H1 (cell line): ENCODE data around the gene HOXB3. TPM values are rescaled to one million over a fixed set of nuclear protein-coding genes. Genes with fewer than 3 reads are reported as not detected.

Source experiments
- CTCF ChIA-PET: fragments of 300-600 bp; sonication (Branson Sonifier 250); formaldehyde crosslinking; loops from one replicate; lab custom pipeline; 2021; ENCODE audit not compliant: partially characterized antibody; lab: Charles Lee
- POLR2A ChIA-PET: fragments of 300-600 bp; sonication (Branson Sonifier 250); formaldehyde crosslinking; loops from one replicate; lab custom pipeline; 2021; ENCODE audit warnings: inconsistent platforms; ENCODE audit not compliant: partially characterized antibody; lab: Charles Lee
- DNase-seq, 2 experiments: peaks; one replicate each; pipeline versions ENCODE4 v3.0.0 to v3.0.0-alpha.2; 2010 to 2022; ENCODE audit warnings: low spot score in 2 of 2, low read depth in 1 of 2, mixed read lengths in 1 of 2
- FAIRE-seq: peaks from 2 replicates; lab custom pipeline; 2011; peaks lifted over from hg19 to GRCh38; lab: Jason Lieb, UNC
- H2AFZ ChIP-seq: 2 replicates; pipeline ENCODE4 v1.8.1; 2012; ENCODE audit warnings: low read length, inconsistent platforms
- H2AK5ac ChIP-seq: 2 replicates; pipeline ENCODE4 v1.6.1; 2013; ENCODE audit warnings: low read depth, low read length
- H2BK120ac ChIP-seq: replicated peaks from 2 replicates; pipeline ENCODE3; 2013; ENCODE audit warnings: low read depth, low read length, inconsistent platforms
- H2BK12ac ChIP-seq: 2 replicates; pipeline ENCODE4 v1.6.1; 2013; ENCODE audit warnings: low read depth, low read length
- H2BK15ac ChIP-seq: 2 replicates; pipeline ENCODE4 v1.6.1; 2013; ENCODE audit warnings: low read length
- H2BK20ac ChIP-seq: 2 replicates; pipeline ENCODE4 v1.6.1; 2013; ENCODE audit warnings: low read length
- H2BK5ac ChIP-seq: 2 replicates; pipeline ENCODE4 v1.6.1; 2013; ENCODE audit warnings: low read depth, low read length
- H3K14ac ChIP-seq: 2 replicates; pipeline ENCODE4 v1.6.1; 2013; ENCODE audit warnings: inconsistent platforms; ENCODE audit not compliant: insufficient read length
- H3K18ac ChIP-seq: 2 replicates; pipeline ENCODE4 v1.6.1; 2013; ENCODE audit warnings: low read length; ENCODE audit errors: extremely low read depth
- H3K23ac ChIP-seq: 2 replicates; pipeline ENCODE4 v1.6.1; 2013; ENCODE audit warnings: inconsistent platforms; ENCODE audit not compliant: insufficient read length
- H3K23me2 ChIP-seq: 2 replicates; pipeline ENCODE4 v1.6.1; 2013; ENCODE audit warnings: low read depth, low read length
- H3K27ac ChIP-seq: 2 replicates; pipeline ENCODE4 v1.6.1; 2011; ENCODE audit warnings: low read depth, low read length, inconsistent platforms
- H3K27me3 ChIP-seq, 4 experiments: replicated peaks in 1 of 4; 1 replicate in 1 of 4; 2 replicates in 3 of 4; pipeline versions ENCODE4 v1.6.1 to v1.8.1; 2011 to 2013; ENCODE audit warnings: low read length in 3 of 4, mild to moderate bottlenecking in 3 of 4, inconsistent platforms in 2 of 4, mixed read lengths in 2 of 4, moderate library complexity in 1 of 4; ENCODE audit not compliant: control insufficient read depth in 3 of 4, insufficient read depth in 3 of 4; ENCODE audit errors: extremely low read depth in 1 of 4
- H3K36me3 ChIP-seq, 4 experiments: 2 replicates each; pipeline versions ENCODE4 v1.6.1 to v1.8.1; 2011 to 2013; ENCODE audit warnings: mild to moderate bottlenecking in 4 of 4, low read length in 3 of 4, moderate library complexity in 2 of 4, control low read depth in 1 of 4, inconsistent platforms in 1 of 4; ENCODE audit not compliant: insufficient read depth in 4 of 4, control insufficient read depth in 2 of 4
- H3K4ac ChIP-seq: replicated peaks from 2 replicates; pipeline ENCODE3; 2013; ENCODE audit warnings: low read length, low read depth, mixed read lengths, inconsistent platforms; ENCODE audit not compliant: insufficient read length
- H3K4me1 ChIP-seq, 4 experiments: replicated peaks in 1 of 4; 1 replicate in 1 of 4; 2 replicates in 3 of 4; pipeline versions ENCODE4 v1.6.1 to v1.8.1; 2011 to 2013; ENCODE audit warnings: low read length in 3 of 4, inconsistent platforms in 2 of 4, mixed read lengths in 1 of 4; ENCODE audit not compliant: insufficient read depth in 4 of 4, control insufficient read depth in 3 of 4
- H3K4me2 ChIP-seq, 2 experiments: 2 replicates each; pipeline versions ENCODE4 v1.6.1 to v1.8.1; 2011 to 2013; ENCODE audit warnings: low read depth in 2 of 2, low read length in 2 of 2, control low read depth in 1 of 2, inconsistent platforms in 1 of 2, mild to moderate bottlenecking in 1 of 2; ENCODE audit not compliant: insufficient read depth in 1 of 2
- H3K4me3 ChIP-seq, 4 experiments: fragments of 200-600, 300-600 bp in 1 of 4; sonication (generic), shearing (Covaris generic), sonication (Bioruptor Twin) in 1 of 4; 2 replicates each; pipeline versions ENCODE4 v1.5.1 to v1.8.1; 2011 to 2016; ENCODE audit warnings: low read length in 4 of 4, low read depth in 3 of 4, control low read depth in 2 of 4, inconsistent platforms in 2 of 4, mild to moderate bottlenecking in 2 of 4, mixed read lengths in 1 of 4, moderate library complexity in 1 of 4; ENCODE audit not compliant: insufficient read depth in 2 of 4; ENCODE audit errors: extremely low read depth in 1 of 4
- H3K56ac ChIP-seq: replicated peaks from 2 replicates; pipeline ENCODE3; 2013; ENCODE audit warnings: low read depth, mild to moderate bottlenecking, mixed read lengths, low read length, inconsistent platforms; ENCODE audit not compliant: insufficient read length
- H3K79me1 ChIP-seq: 2 replicates; pipeline ENCODE4 v1.6.1; 2013; ENCODE audit warnings: low read depth, low read length, control low read depth
- H3K79me2 ChIP-seq, 2 experiments: 2 replicates each; pipeline versions ENCODE4 v1.6.1 to v1.8.1; 2012 to 2013; ENCODE audit warnings: low read length in 2 of 2, mild to moderate bottlenecking in 2 of 2, inconsistent platforms in 1 of 2; ENCODE audit not compliant: insufficient read depth in 2 of 2, control insufficient read depth in 1 of 2
- H3K9ac ChIP-seq, 4 experiments: replicated peaks in 1 of 4; 1 replicate in 1 of 4; 2 replicates in 3 of 4; pipeline versions ENCODE4 v1.6.1 to v1.8.1; 2011 to 2013; ENCODE audit warnings: low read depth in 3 of 4, low read length in 3 of 4, control low read depth in 2 of 4, mild to moderate bottlenecking in 2 of 4, moderate library complexity in 2 of 4, inconsistent platforms in 1 of 4; ENCODE audit errors: extremely low read depth in 1 of 4
- H3K9me3 ChIP-seq, 2 experiments: 2 replicates each; pipeline versions ENCODE4 v1.6.1 to v1.8.1; 2012 to 2013; ENCODE audit warnings: mild to moderate bottlenecking in 2 of 2, moderate library complexity in 2 of 2, control low read depth in 1 of 2, inconsistent platforms in 1 of 2, low read depth in 1 of 2, low read length in 1 of 2, mixed read lengths in 1 of 2; ENCODE audit not compliant: insufficient read depth in 2 of 2
- H4K20me1 ChIP-seq, 2 experiments: replicated peaks in 1 of 2; 2 replicates each; pipeline versions ENCODE3 to v1.8.1; 2011 to 2013; ENCODE audit warnings: inconsistent platforms in 2 of 2, low read length in 2 of 2, mild to moderate bottlenecking in 1 of 2; ENCODE audit not compliant: insufficient read depth in 2 of 2, control insufficient read depth in 1 of 2
- H4K5ac ChIP-seq: 2 replicates; pipeline ENCODE4 v1.6.1; 2013; ENCODE audit warnings: low read length, low read depth, mixed read lengths, inconsistent platforms; ENCODE audit not compliant: insufficient read length
- H4K8ac ChIP-seq: 2 replicates; pipeline ENCODE4 v1.8.0; 2013; ENCODE audit warnings: mild to moderate bottlenecking, moderate library complexity, low read length, inconsistent platforms; ENCODE audit not compliant: insufficient read depth; ENCODE audit errors: extremely low read depth
- H4K91ac ChIP-seq: replicated peaks from 2 replicates; pipeline ENCODE3; 2013; ENCODE audit warnings: low read length, mixed read lengths, inconsistent platforms; ENCODE audit not compliant: insufficient read length
- ASH2L ChIP-seq: fragments of 200-600, 300-600 bp; sonication (generic); IDR thresholded peaks from one replicate; pipeline ENCODE4 v1.7.1; 2017; ENCODE audit warnings: low read length
- KDM4A ChIP-seq: IDR thresholded peaks from one replicate; pipeline ENCODE4 v1.7.1; 2012; ENCODE audit warnings: low read depth, mild to moderate bottlenecking, moderate library complexity, low read length, inconsistent platforms; ENCODE audit not compliant: severe bottlenecking
- PHF8 ChIP-seq: fragments of 200-600 bp; sonication (generic); conservative IDR thresholded peaks from 2 replicates; pipeline ENCODE4 v1.7.1; 2012; ENCODE audit warnings: low read depth, mild to moderate bottlenecking, inconsistent platforms, low read length, moderate library complexity
- RAD21 ChIP-seq, 2 experiments: IDR thresholded peaks in 1 of 2; conservative IDR thresholded peaks in 1 of 2; 2 replicates each; pipeline ENCODE4 v1.6.1; 2011; ENCODE audit warnings: low read depth in 2 of 2, low read length in 2 of 2, improper control_type of control experiment in 1 of 2, inconsistent platforms in 1 of 2, mild to moderate bottlenecking in 1 of 2, moderate library complexity in 1 of 2
- RFX5 ChIP-seq: IDR thresholded peaks from 2 replicates; pipeline ENCODE4 v1.6.1; 2011; ENCODE audit warnings: low read depth, low read length, improper control_type of control experiment, borderline replicate concordance
- RNF2 ChIP-seq: fragments of 200-900, 300-1000 bp; sonication (generic); IDR thresholded peaks from 2 replicates; pipeline ENCODE4 v1.7.1; 2016; ENCODE audit warnings: borderline replicate concordance, low read depth, mild to moderate bottlenecking, antibody characterized with exemption, low read length; ENCODE audit not compliant: poor library complexity, severe bottlenecking; ENCODE audit errors: missing control alignments
- TAF7 ChIP-seq: optimal IDR thresholded peaks from 2 replicates; pipeline ENCODE3; 2011; ENCODE audit warnings: low read depth, mild to moderate bottlenecking, inconsistent platforms, low read length, moderate library complexity, borderline replicate concordance
- WGBS, 2 experiments: shearing (Covaris generic) in 1 of 2; methylation state at CpG; one replicate each; pipeline versions ENCODE4 v1.1.6 to v1.1.7; 2013 to 2015; ENCODE audit warnings: low lambda C conversion rate in 2 of 2, mixed read lengths in 2 of 2, inconsistent platforms in 1 of 2, low coverage in 1 of 2, missing lambda C conversion rate in 1 of 2; ENCODE audit not compliant: insufficient replicate concordance in 2 of 2, insufficient coverage in 1 of 2, insufficient read length in 1 of 2; ENCODE audit errors: extremely low coverage in 1 of 2, missing lambda C conversion rate in 1 of 2; 5-methylcytosine and 5-hydroxymethylcytosine counted together
- polyA plus RNA-seq, 7 experiments: library from polyadenylated mRNA; depleted of rRNA in 3 of 7; stranded (reverse) in 5 of 7; unstranded in 2 of 7; fragments of >200 nt in 5 of 7; fragments of 200-250 nt in 2 of 7; gene quantifications; 1 replicate in 5 of 7; 2 replicates in 1 of 7; 4 replicates in 1 of 7; pipeline versions ENCODE4 v1.2.1 to v1.2.3, GENCODE V29; 2011 to 2013; ENCODE audit warnings: missing spikeins in 2 of 7, mixed read lengths in 2 of 7
- total RNA-seq: library from RNA; stranded (reverse); fragmentation: NEBNext Ultra II Directional; extraction: Animal tissue kit (Norgen Biotek cat#: 25700); gene quantifications from 2 replicates; pipeline ENCODE4 v1.2.1, GENCODE V29; 2021
- TF ChIP-seq, protein P1 (sequence below), 3 experiments: IDR thresholded peaks; 1 replicate in 2 of 3; 2 replicates in 1 of 3; pipeline versions ENCODE4 v1.5.1 to v1.6.1; 2011; ENCODE audit warnings: low read length in 3 of 3, mild to moderate bottlenecking in 3 of 3, inconsistent platforms in 2 of 3, low read depth in 1 of 3, moderate library complexity in 1 of 3; ENCODE audit not compliant: insufficient read depth in 1 of 3; ENCODE audit errors: control extremely low read depth in 1 of 3

Gene HOXB3
- total and polyA plus RNA-seq, 2 of the 8 experiments (the other 6 are each of a cell fraction or from before 2014, with no cell fraction given) = not detected

DNA sequence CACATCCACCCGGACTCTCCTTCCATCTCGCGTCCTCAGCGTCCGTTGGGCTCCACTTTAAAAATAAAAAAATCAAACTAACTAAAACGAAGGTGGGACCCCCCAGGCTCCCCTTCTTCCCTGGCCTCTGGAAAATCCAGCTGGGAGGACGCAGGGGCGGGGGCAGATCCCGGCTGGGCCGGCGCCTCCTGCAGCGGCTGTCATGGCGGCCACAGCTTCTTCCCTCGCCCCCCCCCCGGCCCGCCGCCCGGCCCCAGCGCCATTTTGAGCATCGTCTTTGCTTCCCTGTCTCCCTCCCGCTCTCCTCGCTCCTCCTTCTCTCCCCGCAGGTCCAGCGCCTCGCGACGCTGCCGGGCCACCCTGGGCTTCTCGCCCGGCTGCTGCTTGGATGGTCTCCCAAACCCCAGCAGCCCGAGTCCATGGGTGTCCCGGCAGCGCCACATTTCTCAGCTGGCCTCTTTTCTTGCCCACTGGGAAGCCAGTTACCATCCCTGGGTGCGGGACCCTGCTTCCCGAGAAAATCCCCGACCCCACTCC is 48.4 kb downstream of the HOXB3 start:
- Histone ChIP-seq H2BK20ac (no peak overlapping the region), H3K4me1 (peaks cover 0 to 13% (median 8%) of the 10 kb centered on the region in 4 experiments; a peak in 6 of 7 replicates), H4K20me1 (peaks cover 5 to 8% of the 10 kb centered on the region in 2 experiments), H3K79me2 (no peaks in the 10 kb centered on the region), H3K23ac (no peak overlapping the region), H4K5ac (no peak overlapping the region), H3K27me3 (peaks cover 68 to 84% (median 80%) of the 10 kb centered on the region in 4 experiments), H3K9me3 (no peaks in the 10 kb centered on the region), H3K79me1 (no peaks in the 10 kb centered on the region), H3K27ac (no peak overlapping the region), H2BK15ac (no peak overlapping the region), H3K18ac (peak overlapping the region; percentile 42; the same call in 1 of the 2 replicates), H3K23me2 (no peaks in the 10 kb centered on the region; the same call in 1 of the 2 replicates), H3K9ac (no peak overlapping the region), H2AFZ (no peak overlapping the region; the same call in 1 of the 2 replicates), H3K14ac (no peak overlapping the region), H2BK120ac (no peak overlapping the region), H2AK5ac (no peak overlapping the region), H3K4me2 (peak overlapping the region; percentile 65 to 91), H2BK12ac (peak overlapping the region; percentile 60; the same call in 1 of the 2 replicates), H3K36me3 (peaks cover 0 to 3% (median 0%) of the 10 kb centered on the region in 4 experiments; a peak in 1 of 8 replicates), H3K56ac (no peak overlapping the region), H3K4ac (no peak overlapping the region), H2BK5ac (0 out of 2 replicates have a peak overlapping the region, but pooled peaks have one; percentile 15), H3K4me3 (peak overlapping the region; percentile 23 to 56 (median 37); a peak in 7 of 8 replicates), H4K91ac (no peak overlapping the region), H4K8ac (peak overlapping the region; percentile 83; the same call in 1 of the 2 replicates)
- POLR2A ChIA-PET = interaction anchor here (0.9 kb wide), 3 partner anchors 13 to 21 kb away, joined by 3 read pairs; no protein-coding TSS in a partner anchor
- WGBS, 2 experiments = 2% methylated on average over 27 of the region's 36 CpGs; no CpG with 5 or more reads in 1 of the 2 experiments
- FAIRE-seq (no peak), DNase-seq (peak in 1 of 2 experiments; percentile 67)
- CTCF ChIA-PET = interaction anchor here (0.6 to 3.4 kb wide), 7 partner anchors 9 to 54 kb away, joined by 3 to 14 read pairs (median 6); no protein-coding TSS in a partner anchor
- TF ChIP-seq RAD21 (IDR thresholded peaks at IDR 0.05 in 1 of 2, conservative IDR thresholded peaks at IDR 0.05 in 1 of 2; ENCODE audit: low read depth in 2 of 2, low read length in 2 of 2) (no peak), RFX5 (no peak), TAF7 (no peak), PHF8 (no peak), KDM4A (peak; percentile 46), ASH2L (peak; percentile 30), RNF2 (peak; percentile 93)
- TF ChIP-seq, protein P1, sequence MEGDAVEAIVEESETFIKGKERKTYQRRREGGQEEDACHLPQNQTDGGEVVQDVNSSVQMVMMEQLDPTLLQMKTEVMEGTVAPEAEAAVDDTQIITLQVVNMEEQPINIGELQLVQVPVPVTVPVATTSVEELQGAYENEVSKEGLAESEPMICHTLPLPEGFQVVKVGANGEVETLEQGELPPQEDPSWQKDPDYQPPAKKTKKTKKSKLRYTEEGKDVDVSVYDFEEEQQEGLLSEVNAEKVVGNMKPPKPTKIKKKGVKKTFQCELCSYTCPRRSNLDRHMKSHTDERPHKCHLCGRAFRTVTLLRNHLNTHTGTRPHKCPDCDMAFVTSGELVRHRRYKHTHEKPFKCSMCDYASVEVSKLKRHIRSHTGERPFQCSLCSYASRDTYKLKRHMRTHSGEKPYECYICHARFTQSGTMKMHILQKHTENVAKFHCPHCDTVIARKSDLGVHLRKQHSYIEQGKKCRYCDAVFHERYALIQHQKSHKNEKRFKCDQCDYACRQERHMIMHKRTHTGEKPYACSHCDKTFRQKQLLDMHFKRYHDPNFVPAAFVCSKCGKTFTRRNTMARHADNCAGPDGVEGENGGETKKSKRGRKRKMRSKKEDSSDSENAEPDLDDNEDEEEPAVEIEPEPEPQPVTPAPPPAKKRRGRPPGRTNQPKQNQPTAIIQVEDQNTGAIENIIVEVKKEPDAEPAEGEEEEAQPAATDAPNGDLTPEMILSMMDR (IDR thresholded peaks at IDR 0.05; ENCODE audit: control extremely low read depth in 1 of 3, insufficient read depth in 1 of 3, low read depth in 1 of 3, low read length in 3 of 3) = no peak
